ENCODE data around the gene DRAXIN. TPM values are rescaled to one million over a fixed set of nuclear protein-coding genes. Genes with fewer than 3 reads are reported as not detected.

Gene DRAXIN
- total RNA-seq, 1 donor from 2014 or later, result not detected

DNA sequence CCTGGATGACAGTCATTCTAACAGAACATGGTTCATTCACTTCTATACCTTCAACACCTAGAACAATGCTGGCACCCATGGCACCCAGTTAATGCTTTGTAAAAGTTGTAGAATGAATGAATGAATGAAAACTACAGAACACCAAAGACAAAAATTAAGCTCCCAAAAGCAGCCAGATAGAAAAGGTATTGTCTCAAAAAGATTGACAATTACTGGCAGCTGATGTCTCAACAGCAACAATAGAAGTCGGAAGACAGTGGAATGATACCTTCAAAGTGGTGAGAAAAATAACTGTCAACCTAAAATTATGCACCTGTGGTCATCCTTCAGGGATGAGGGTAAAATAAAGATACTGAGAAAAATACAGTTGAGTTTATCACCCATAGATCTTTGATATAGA is 65.5 kb downstream of the DRAXIN start:
- no peak for DNase-seq (ENCODE audit: low spot score)
- no peak for ATAC-seq

DNA sequence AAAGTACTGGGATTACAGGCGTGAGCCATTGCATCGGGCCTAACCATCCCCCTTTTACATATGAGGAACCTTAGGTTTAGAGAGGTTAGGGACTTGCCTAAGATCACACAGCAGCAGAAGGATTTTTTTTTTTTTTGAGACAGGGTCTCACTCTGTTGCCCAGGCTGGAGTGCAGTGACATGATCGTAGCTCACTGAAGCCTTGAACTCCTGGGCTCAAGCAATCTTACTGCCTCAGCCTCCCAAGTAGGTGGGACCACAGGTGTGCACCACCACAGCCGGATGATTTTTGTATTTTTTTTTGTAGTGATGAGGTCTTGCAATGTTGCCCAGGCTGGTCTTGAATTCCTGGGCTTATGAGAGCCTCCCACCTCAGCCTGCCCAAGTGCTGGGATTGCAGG is 68.3 kb downstream of the DRAXIN start:
- DNase-seq (ENCODE audit: low spot score) (no peak), ATAC-seq (no peak)

DNA sequence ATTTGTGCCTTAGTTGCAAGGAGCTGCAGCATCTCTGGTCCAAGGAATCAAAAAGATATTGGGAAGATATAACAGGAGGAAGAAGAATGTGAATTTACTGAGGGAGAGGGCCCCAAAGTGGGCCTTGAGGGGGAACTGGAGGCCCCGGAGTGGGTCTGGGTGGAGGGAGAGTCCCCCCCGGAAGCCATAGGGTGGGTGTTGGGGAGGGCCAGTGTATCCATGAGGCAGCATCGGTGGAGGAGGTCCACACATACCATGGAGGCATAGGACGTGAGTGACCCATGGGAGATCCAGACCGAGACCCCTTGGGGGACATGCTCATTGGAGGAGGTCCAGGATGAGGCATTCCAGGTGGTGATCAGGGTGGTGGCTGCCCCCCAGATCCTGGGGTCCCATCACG is 69.8 kb downstream of the DRAXIN start:
- DNase-seq (ENCODE audit: low spot score) (no peak), ATAC-seq (no peak)

DNA sequence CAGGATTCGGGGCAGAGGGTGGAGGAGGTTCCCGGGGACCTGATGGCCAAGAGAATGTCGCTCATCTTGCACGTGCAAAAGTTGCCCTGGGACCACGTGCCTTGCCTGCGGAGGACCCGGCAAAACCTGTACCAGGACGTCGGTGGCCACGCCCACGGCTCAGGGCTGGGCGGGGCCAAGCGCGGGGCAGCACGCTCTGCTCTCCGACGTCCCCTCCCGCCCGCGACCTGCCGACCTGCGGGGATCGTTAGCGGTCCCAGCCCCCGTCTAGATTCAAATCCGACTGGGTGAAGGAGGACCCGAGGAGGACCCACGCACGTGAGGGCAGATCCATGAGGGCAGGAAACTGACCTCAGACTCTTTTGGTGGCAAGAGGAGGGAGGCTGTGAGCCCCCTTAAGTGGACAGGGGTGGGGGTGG is 70.5 kb downstream of the DRAXIN start, which contains the start of gene C1orf167:
Gene C1orf167 (plus strand): TSS at position 206 of the 419 bp plus-strand sequence. CDS start 2,208 bp downstream, outside the sequence.
- ATAC-seq, result peak; percentile 47
- DNase-seq (ENCODE audit: low spot score), result no peak

DNA sequence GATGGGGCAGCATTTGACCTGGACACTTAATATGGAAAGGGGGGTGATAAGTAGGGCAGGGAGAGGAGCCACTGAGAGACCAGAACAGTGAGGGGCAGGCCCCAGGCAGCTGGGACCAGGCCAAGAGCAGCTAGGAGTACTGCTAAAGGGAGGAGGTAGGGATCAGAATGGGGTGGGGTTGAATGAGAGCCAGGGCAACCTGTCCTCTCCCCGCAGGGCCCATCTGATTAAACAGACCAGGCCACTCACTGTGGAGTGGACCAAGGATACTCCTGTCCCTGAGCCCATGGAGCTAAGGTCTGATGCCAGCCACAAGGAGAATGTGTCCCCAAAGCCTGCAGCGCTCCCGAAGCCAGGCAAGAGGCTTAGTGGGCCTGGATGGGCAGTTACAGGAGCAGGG is 72.6 kb downstream of the DRAXIN start:
- ATAC-seq (no peak), DNase-seq (ENCODE audit: low spot score) (no peak)

DNA sequence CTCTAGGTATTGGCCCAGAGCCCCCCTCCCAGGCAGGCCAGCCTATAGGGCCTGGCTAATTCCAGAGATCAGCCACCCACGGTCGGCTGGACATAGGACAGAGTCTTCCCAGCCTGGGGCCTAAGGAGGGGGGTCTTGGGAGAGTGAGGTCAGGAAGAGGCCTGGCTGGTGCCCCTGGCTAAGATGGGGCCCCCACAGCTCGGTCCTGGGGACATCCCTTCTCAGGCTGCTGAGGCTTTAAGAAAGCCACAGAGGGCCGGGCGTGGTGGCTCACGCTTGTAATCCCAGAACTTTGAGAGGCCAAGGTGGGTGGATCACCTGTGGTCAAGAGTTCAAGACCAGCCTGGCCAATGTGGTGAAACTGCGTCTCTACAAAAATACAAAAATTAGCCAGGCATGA is 73.0 kb downstream of the DRAXIN start:
- ATAC-seq, result no peak
- no peak for DNase-seq (ENCODE audit: low spot score)

DNA sequence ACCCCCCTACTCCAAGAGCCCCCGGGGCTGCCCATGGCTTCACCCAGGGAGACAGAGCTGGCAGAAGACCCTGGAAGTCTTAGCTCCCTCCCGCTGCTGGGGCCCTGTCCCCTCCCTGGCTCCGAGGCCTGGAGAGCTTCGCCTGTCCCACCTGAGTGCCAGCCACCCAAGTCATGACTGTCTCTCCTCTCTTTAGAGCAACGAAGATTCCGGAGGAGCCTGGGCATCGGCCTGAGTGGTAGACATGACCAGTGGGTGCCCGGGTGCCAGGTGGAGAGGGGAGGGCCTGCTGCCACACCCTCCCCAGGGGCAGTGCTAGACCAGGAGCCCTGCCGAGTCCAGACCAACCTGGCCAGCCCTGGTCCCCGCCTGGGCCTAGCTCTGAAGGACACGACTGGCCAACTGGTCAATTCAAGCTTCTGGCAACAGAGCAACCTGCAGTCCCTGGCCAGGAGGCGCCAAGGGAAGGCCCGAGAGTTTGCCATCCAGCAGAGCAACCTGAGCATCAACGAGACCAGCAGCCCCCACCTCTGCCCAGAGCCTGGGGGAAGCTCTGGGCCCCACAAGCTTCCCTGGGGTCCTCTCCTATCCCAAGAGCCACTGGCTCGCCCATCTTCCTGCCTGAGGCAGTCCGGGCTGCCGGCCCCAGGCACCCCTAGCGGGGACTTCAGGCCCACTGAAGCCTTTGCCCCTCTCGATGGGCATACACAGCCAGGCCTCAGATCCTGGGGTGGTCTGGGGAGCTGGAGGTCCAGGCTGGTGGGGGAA is 74.3 kb downstream of the DRAXIN start:
- ATAC-seq, result no peak
- DNase-seq (ENCODE audit: low spot score), result no peak

DNA sequence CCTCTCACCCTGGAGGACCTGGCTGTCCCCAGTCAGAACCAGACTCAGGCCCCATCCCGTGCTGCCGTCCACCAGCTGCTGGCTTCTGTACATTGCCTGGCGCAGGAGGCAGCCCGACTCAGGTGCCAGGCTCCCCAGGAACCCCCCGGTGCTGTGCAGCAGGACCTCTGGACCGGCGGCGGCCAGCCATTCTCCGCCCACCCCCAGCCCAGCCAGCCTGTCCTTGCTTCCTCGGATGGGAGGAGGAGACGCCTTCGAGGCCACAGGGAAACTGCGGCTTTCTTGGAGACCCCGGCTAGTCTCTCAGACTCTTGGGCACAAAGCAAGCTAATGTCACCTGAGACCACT is 74.9 kb downstream of the DRAXIN start:
- DNase-seq (ENCODE audit: low spot score) (no peak), ATAC-seq (no peak)

DNA sequence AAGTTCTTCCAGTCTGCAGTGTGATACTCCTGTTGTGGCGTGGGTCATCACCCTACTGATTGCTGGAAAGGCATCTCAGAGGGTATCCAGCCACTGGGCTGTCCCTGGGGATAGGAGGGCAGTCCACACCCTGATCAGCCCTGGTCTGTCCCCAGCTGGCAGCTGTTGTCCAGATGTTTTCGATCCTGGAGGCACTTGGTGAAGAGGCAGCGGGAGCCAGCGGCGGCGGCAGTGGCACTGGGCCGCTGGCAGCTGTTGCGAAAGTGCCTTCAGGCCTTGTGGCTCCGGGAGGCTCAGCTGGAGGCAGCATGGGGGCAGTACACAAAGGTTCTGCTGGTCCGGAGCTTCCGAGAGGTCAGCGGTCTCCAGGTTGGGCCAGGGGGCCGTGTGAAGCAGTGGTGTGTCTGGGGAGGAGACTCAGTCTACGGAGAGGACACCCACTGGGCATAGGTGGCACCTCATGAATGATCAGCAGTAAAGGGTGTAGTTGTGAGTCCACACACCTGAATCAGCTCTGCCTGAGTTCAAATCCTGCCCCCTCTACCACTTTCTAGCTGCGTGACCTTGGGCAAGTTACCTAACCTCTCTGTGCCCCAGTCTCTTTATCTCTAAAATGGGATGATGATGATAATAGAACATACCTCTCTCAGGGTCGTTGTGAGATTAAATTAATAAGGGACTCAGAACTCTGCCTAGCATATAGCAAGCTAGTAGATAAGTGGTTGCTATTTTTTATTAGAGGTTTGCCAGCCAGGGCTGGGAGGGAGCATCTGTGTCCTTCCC is 76.6 kb downstream of the DRAXIN start:
- no peak for DNase-seq (ENCODE audit: low spot score)

DNA sequence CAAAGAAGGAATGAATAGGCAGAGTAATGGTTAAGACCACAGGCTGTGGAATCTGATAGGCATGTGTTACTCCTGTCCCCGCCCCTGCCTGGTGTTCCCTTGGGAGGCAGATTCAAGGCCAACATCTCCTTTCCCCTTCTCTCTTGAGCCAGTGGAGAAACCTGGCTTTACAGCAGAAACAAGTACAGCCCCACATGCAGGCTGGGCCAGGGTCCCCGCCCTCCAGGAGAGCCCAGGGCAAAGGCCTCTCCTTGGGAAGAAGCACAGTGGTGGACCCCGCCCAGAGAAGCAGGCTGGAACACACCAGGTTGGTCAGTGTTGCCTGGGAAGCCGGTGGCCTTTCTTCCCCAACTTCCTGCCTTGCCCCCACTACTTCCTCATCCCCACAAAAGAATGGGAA is 77.3 kb downstream of the DRAXIN start:
- DNase-seq (ENCODE audit: low spot score), result no peak
- no peak for ATAC-seq

More for the DNA sequence above, 76.6 kb downstream of the DRAXIN start:
- ATAC-seq, result no peak

DNA sequence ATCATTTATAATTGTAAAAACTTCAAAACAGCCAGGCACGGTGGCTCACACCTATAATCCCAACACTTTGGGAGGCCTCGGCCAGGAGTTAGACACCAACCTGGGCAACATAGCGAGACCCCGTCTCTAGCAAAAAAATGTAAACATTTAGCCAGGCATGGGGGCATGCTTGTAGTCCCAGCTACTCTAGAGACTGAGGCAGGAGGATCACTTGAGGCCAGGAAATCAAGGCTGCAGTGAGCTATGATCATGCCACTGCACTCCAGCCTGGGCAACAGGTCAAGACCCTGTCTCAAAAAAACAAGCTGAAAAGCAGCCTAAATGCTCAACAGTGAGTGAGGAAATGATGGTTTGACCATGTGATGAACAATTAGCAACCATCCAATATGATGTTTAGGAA is 77.8 kb downstream of the DRAXIN start:
- ATAC-seq (no peak), DNase-seq (ENCODE audit: low spot score) (no peak)

DNA sequence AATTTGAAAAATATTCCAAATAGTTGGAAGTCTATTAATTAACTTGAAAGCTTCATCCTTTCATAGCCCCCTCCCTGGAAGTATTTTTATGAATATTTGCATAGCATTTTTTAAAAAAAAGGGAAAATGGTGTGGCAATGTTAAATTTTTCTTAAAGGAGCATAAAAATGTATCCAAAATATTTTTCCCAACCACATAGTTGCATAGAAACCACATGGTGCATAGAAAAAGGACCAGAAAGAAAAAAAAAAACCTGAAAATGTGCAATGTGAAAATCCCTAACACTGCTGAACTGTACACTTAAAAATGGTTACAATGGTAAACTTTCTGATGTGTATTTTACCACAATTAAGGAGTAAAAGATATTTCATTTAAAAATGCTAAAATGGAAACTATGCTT is 78.5 kb downstream of the DRAXIN start:
- ATAC-seq (no peak), DNase-seq (ENCODE audit: low spot score) (no peak)

DNA sequence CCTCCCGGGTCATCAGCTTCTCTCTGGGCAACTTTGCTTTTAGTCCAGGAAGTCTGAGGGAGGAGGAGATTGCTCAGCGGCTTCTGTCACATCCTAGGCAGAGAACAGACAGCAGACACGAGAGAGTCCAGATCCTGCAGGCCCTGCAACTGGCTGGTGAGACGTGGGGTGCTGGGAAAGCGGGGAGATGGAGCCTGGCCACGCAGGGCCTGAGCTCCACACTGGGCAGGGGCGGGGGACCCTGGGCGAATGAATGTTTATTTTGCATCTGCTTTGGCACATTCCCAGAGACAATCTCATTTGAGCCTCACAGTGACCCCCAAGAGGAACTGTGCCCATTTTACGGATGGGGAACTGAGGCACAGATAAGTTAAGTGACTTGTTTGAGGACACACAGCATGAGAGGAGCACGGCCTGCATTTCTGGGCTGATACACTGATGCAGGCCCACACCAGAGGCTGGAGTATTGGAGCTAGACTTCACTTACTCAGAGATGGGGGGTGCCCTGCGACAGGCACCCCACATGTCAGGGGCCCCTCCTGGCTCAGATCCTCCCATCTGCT is 80.1 kb downstream of the DRAXIN start:
- ATAC-seq (no peak), DNase-seq (ENCODE audit: low spot score) (no peak)

DNA sequence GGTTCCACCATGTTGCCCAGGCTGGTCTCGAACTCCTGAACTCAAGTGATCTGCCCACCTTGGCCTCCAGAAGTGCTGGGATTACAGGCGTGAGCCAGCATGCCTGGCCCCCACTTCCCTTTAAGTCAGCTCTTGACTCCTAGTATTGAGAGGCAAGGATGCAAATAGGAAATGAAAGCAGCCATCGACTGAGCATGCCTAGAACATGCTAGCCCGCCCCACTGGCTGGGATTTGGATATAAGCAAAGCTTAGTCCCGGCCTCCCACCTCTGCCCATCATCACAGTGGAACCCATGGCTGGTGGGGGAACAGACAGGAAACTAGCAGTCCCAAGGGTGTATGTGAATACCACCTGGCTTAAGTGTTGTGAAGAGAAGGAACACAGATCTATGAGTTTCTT is 80.9 kb downstream of the DRAXIN start:
- ATAC-seq, result no peak
- no peak for DNase-seq (ENCODE audit: low spot score)

DNA sequence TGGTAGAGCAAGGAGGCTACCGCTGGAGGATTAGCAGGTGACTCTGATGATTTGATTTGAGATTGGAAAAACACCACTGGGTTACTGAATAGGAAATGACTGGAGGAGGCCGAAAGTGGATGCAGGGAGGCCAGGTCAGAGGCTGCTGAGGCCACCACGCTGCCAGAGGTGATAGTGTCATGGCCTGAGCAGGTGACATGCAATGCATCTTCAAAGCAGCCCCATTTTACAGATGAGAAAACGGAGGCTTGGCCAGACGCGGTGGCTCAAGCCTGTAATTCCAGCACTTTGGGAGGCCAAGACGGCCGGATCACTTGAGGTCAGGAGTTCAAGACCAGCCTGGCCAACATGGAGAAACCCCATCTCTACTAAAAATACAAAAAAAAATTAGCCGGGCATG is 83.2 kb downstream of the DRAXIN start:
- no peak for ATAC-seq

More for the DNA sequence above, 83.2 kb downstream of the DRAXIN start:
- no peak for DNase-seq (ENCODE audit: low spot score)

Other genes with a start within 250 kb of the DRAXIN start
- gene DISP3, start 212.6 kb upstream of the DRAXIN start, total RNA-seq, result not detected
- gene FBXO2, start 37.3 kb upstream of the DRAXIN start, total RNA-seq, result 15.0 TPM
- 11.6 TPM for gene FBXO44, start 36.8 kb upstream of the DRAXIN start, total RNA-seq
- 12.0 TPM for gene FBXO6, start 27.5 kb upstream of the DRAXIN start, total RNA-seq
- 28.3 TPM for gene MAD2L2, start 10.6 kb upstream of the DRAXIN start, total RNA-seq
- gene AGTRAP, start 44.4 kb downstream of the DRAXIN start, total RNA-seq, result 9.0 TPM
- gene C1orf167, start 70.5 kb downstream of the DRAXIN start, total RNA-seq, result not detected
- 14.9 TPM for gene MTHFR, start 114.3 kb downstream of the DRAXIN start, total RNA-seq
- gene CLCN6, start 114.5 kb downstream of the DRAXIN start, total RNA-seq, result 10.8 TPM
- gene NPPA, start 156.1 kb downstream of the DRAXIN start, total RNA-seq, result not detected
- not detected for gene NPPB, start 167.2 kb downstream of the DRAXIN start, total RNA-seq
- 50.9 TPM for gene KIAA2013, start 234.7 kb downstream of the DRAXIN start, total RNA-seq
- gene PLOD1, start 243.0 kb downstream of the DRAXIN start, total RNA-seq, result 70.8 TPM

Data from left lobe of liver (tissue), 2 donors.